Osteocyte (in vitro differentiated cells): ENCODE measurements around the gene PDIA2. TPM values are rescaled to one million over a fixed set of nuclear protein-coding genes. Genes with fewer than 3 reads are reported as not detected.
A peak's percentile ranks its signal among the peaks of the same experiment; 100 is the strongest.

Experiments
- DNase-seq: peaks from one replicate; pipeline ENCODE4 v3.0.0; 2021; ENCODE audit warnings: mixed read lengths; ENCODE audit not compliant: unreplicated experiment; ENCODE audit errors: extremely low spot score
- H3K27ac Mint-ChIP-seq: one replicate; pipeline ENCODE4 v1.8.0; 2021; ENCODE audit warnings: mild to moderate bottlenecking, mixed read lengths; ENCODE audit not compliant: unreplicated experiment
- H3K27me3 Mint-ChIP-seq: one replicate; pipeline ENCODE4 v1.8.0; 2021; ENCODE audit warnings: mixed read lengths; ENCODE audit not compliant: unreplicated experiment
- H3K36me3 Mint-ChIP-seq: one replicate; pipeline ENCODE4 v1.8.0; 2021; ENCODE audit warnings: mixed read lengths; ENCODE audit not compliant: unreplicated experiment
- H3K4me1 Mint-ChIP-seq: one replicate; pipeline ENCODE4 v1.8.0; 2021; ENCODE audit warnings: mixed read lengths; ENCODE audit not compliant: unreplicated experiment
- H3K4me3 Mint-ChIP-seq: one replicate; pipeline ENCODE4 v1.8.0; 2021; ENCODE audit warnings: mild to moderate bottlenecking, moderate library complexity, mixed read lengths; ENCODE audit not compliant: unreplicated experiment
- H3K9me3 Mint-ChIP-seq: one replicate; pipeline ENCODE4 v1.8.0; 2021; ENCODE audit warnings: mixed read lengths; ENCODE audit not compliant: unreplicated experiment
- total RNA-seq: library from RNA; stranded (reverse); gene quantifications from 2 replicates; pipeline ENCODE4 v1.2.1, GENCODE V29; 2021
- TF ChIP-seq, protein P1 (sequence below): fragments of 200-600 bp; sonication (generic); IDR thresholded peaks from 2 replicates; pipeline ENCODE4 v1.5.0; 2021; ENCODE audit warnings: antibody characterized with exemption, mild to moderate bottlenecking, moderate library complexity

PDIA2 gene
- total RNA-seq, 1 donor from 2014 or later, result not detected

DNA sequence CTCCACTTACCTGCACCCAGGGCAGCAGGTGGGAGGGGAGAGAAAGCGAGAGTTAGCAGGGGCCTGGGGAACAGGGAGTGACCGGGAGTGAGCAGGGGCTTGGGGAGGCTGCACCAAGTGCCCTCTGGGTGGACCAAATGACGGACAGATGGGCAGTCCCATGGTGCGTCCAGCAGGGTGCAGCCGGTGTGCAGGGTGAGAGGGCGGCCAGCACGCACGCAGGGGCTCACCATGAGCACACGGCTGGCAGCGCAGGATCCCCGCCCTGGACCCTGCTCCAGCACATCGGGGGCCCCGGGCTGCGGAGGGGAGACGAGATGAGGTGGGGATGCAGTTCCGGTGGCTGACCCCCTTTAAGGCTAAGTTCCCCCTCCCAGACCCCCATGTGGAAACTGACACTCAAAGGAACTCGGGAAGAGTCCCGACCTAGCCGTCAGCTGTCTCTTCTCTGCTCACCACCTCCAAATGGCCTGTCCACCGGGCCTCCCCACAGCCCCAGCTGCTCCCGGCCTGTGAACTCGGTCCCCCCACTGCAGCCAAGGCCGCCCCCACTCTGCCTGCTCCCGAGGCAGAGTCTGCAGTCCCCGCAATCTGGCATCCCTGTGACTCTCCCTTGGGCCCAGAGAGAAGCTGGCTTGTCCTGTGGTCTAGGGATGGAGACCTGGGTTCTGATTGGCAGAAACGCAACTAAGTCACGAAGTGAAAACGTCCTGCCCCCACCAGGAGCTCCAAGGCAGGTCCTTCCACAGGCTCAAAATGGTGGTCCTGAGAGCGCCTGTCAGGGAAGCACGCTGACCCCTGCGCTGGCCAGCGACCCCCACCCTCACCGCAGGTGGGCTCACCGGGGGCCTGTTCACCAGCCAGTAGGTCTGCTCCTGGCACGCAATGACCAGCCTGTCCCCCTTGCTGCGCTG lies 10.1 kb upstream of the PDIA2 start:
- no peaks in the 10 kb centered on the region for H3K27me3 Mint-ChIP-seq
- H3K36me3 Mint-ChIP-seq, result no peaks in the 10 kb centered on the region
- H3K27ac Mint-ChIP-seq, result no peak overlapping the region
- H3K4me3 Mint-ChIP-seq, result no peak overlapping the region
- TF ChIP-seq, protein P1, sequence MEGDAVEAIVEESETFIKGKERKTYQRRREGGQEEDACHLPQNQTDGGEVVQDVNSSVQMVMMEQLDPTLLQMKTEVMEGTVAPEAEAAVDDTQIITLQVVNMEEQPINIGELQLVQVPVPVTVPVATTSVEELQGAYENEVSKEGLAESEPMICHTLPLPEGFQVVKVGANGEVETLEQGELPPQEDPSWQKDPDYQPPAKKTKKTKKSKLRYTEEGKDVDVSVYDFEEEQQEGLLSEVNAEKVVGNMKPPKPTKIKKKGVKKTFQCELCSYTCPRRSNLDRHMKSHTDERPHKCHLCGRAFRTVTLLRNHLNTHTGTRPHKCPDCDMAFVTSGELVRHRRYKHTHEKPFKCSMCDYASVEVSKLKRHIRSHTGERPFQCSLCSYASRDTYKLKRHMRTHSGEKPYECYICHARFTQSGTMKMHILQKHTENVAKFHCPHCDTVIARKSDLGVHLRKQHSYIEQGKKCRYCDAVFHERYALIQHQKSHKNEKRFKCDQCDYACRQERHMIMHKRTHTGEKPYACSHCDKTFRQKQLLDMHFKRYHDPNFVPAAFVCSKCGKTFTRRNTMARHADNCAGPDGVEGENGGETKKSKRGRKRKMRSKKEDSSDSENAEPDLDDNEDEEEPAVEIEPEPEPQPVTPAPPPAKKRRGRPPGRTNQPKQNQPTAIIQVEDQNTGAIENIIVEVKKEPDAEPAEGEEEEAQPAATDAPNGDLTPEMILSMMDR, result no peak
- H3K9me3 Mint-ChIP-seq, result no peaks in the 10 kb centered on the region
- DNase-seq, result no peak
- H3K4me1 Mint-ChIP-seq, result no peaks in the 10 kb centered on the region

GRCh38 chr16:273547-274421 lies 9.2 kb upstream of the PDIA2 start:
- H3K9me3 Mint-ChIP-seq, result no peaks in the 10 kb centered on the region
- TF ChIP-seq, protein P1, result no peak
- H3K4me3 Mint-ChIP-seq, result peak overlapping the region; percentile 26
- no peak overlapping the region for H3K27ac Mint-ChIP-seq
- no peaks in the 10 kb centered on the region for H3K4me1 Mint-ChIP-seq
- H3K27me3 Mint-ChIP-seq, result no peaks in the 10 kb centered on the region
- no peaks in the 10 kb centered on the region for H3K36me3 Mint-ChIP-seq
- DNase-seq, result no peak

DNA sequence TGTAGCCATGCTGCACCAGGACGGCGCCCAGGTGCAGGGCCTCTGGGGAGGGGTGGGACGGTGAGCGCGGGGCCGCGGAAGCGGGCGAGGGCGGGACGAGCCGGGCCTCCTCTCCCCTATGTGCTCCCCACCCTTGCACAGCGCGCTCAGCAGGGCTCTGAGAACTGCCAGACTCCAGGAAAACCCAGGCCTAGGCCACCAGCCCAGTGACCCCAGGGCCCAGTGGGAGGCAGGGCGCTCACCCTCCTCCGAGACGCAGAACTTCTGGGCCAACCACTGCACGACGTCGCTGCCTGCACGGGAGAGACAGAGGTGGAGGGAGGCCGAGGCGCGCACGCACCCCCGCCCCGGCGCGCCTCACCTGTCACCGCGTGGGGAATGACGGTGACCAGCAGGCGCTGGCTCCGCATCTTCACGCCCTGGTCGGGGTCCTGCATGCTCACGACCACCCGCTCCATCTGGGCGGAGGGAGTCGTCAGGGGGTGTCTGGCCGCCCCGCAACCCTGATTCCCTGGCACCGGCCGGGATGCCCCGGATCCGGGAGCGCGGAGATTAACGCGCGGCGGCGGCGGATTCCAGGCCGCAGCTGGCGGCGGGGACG lies 7.8 kb upstream of the PDIA2 start:
- H3K9me3 Mint-ChIP-seq, result no peaks in the 10 kb centered on the region
- H3K36me3 Mint-ChIP-seq, result no peaks in the 10 kb centered on the region
- no peaks in the 10 kb centered on the region for H3K4me1 Mint-ChIP-seq
- no peak overlapping the region for H3K27ac Mint-ChIP-seq
- DNase-seq, result no peak
- H3K27me3 Mint-ChIP-seq, result no peaks in the 10 kb centered on the region
- H3K4me3 Mint-ChIP-seq, result peak overlapping the region; percentile 53
- TF ChIP-seq, protein P1, result no peak

- Mint-ChIP-seq H3K4me3 (peak within 1 kb of the TSS; percentile 72), H3K27ac (peak within 1 kb of the TSS; percentile 13), H3K36me3 (no peaks in the 10 kb centered on the region), H3K27me3 (no peaks in the 10 kb centered on the region), H3K9me3 (no peaks in the 10 kb centered on the region), H3K4me1 (no peaks in the 10 kb centered on the region)
- TF ChIP-seq, protein P1, result no peak
- DNase-seq, result no peak
These were observed 7.2 kb upstream of the PDIA2 start, which contains the start of gene RGS11 for GRCh38 chr16:275786-276232. Gene RGS11 (minus strand): TSS chr16:275944. CDS start chr16:275911, 33 bp downstream.
